SHP77 treated with DMSO at 0.1 percent for 48 hours (cell line): Measurements from ENCODE around the gene KCNMA1.

Experiments used
- DNase-seq: peaks from one replicate; lab custom pipeline; 2025; lab: John Stamatoyannopoulos, UW

The KCNMA1 gene

DNA sequence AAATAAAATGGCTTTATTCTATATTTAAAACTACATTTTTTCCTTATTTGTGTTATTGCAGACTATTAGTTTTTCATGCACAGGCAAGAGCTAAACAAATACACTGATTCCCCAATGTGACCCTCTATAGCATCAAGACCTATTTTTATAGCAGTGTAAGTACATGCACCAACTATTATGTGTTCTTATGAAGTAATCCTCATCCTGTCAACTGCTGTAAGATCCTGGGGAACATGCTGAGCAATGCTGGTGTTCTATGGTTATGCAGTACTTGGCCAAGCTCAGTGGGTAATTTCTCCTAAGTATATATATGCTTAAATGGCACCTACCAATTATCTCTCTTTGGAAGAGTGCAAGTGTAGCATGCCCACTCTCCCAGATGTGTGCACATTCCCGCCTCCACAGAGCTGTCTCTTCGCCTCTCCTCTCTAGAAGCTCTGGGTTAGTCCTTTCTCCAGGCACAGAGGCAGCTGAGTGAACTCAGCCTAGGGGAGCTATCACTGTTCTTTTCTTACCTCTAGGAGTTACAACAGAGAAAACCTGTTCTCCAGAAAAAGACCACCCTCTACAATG, 428.8 kb downstream of the KCNMA1 start:
- DNase-seq, result no peak

DNA sequence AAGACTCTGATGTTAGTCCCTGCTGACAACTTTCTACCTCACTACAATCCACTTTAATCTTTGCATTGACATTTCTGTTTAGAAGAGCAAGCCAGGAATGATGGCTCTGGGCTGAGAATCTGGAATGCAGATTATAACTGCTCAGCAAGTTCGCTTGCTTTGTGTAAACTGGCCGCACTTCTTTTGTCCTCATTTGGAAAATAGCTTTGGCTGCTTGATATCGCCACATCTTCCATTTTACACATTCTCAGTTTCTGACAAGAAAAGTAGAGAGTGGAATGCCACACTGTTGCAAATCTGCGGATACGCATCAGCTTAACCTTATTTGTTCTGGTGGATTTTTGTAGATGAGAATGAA, 429.8 kb downstream of the KCNMA1 start:
- no peak for DNase-seq

DNA sequence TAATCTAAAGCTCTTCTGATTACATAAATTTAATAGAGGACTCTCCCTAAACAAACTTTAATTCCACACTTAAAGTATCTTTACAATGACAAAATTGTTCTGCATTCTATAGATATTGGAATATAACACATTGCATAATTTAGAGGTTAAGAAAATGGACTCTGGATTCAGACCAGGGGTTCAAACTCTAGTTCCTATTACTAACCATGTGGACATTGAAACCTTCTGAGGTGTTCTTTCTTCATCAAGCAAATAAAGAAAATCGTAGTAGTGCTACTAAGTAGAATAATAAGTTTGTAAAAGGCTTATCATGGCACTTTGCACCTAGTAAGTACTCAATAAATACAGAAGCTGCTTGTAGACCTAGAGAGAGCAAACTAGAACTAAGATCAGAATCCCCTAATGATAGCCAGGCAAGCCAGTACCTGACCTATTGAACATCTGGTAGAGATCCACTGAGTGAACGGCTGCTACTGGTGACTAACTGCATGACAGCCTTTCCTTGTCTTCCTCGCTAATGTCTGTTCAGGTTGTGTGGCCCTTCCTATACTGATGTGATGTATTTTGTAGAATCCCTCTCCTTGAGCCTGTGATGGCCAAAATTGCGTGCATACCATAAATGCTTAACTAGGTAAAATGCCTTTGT, 430.3 kb downstream of the KCNMA1 start:
- no peak for DNase-seq

DNA sequence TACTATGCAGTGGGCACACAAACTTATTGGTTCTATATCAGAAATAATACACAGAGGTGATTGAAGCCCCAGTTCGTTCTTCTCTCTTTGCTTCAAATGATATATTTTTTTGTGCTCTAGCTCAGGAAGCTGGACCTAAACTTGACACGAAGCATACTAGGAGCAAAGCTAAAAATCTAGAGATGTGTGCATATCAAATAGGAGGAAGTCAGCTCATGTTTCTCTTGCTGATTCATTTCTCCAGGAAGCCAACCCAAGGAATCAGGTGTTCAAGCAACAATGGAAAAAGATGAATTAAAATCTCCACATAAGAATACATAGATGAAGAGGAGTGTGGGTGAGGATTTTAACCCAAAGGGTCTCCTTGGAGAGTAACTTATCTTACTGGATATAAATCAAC, 432.5 kb downstream of the KCNMA1 start:
- DNase-seq, result no peak

DNA sequence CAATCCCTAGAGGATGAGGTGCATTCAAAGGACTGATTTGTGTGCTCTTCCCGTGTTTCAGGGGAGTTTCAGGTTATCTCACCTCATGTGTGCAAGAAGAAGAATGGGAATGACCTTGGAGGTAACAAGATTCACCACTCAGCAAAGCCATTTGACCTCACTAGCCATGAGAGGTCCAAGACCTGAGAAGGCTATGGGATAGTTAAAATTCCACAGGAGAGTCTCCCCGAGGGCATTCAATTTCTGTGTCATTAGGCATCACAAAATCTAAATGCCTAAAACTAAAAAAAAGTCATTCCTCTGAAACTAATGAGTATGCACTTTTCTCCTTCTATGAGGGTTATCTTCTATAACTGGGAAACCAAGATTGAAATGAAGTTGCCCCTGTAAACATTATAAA, 433.4 kb downstream of the KCNMA1 start:
- no peak for DNase-seq

DNA sequence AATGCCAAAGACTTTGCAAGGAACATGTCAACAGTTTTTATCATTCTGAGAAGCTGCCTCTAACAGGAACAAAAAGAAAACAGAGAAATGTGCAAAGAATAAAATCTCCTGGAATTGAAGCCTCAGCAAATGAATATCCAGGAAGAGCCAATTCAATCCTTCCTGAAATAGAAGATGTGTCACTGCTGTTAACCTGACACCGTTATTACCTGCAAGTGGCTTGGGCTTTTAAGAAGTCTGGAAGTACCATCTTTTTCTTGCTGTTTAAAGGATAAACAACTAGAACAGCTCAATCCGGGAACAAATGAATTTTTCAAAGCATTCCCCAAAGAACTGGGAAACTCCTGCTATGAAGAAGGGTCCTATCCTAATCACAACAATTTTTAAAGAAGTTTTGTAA, 434.8 kb downstream of the KCNMA1 start:
- no peak for DNase-seq

DNA sequence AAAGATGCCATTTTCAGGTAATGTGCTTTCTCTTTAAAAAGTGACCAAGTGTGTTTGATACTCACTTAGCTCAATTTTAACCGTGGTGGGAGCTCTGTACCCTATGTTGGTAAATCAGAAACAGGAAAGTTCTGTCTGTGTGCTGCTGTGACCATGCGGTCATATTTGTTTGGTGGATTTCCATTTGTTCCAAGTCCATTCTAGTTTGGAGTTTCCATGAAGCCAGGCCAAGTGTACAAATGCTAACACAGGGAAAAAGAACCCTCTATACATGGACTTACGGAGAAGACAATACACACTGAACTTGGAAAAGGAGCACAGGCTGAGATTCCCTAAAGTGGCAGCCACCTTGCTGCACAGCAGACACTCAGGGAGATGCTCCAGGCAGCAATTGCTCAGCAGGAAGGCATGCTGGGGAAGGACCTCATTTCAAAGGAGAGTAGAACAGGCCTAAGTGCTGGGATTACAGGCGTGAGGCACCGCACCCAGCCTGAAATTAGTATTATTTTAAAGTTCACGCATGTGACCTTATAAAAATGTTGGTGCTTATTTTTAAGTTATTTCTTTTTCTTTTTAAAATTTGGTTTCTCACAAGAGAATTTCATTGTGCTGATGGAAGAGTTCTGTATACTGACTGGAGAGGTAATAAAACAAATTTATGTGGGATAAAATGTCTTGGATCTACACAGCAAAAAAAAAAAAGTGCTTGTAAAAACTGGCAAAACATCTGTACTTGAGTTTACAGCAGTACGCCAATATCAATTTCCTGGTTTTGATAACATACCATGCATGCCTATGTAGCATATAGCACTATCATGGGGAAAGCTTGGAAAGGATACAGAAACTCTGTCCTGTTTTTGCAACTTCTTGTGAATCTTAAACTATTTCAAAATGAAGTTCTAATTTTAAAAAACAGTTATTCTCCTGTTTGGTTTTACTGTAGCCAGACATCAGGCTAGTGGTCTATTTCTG, 436.2 kb downstream of the KCNMA1 start:
- no peak for DNase-seq

DNA sequence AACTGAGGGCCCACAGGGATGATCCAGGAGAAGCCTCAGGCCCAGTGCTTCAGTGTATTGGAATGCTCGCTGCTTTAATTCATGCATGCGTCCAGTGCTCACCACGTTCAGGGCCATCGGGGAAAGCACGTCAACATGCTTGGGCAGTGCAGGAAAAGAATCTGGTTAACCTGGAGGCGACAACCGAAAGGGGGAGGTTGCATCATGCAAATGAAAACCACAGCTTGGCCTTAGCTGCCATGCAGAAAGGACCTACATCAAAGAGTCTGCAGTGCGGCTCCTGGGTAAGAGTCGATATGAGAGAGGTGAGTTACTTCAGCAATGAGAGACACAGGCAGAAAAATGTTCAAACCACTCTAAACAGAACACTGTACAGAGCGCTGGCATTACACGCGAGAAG, 440.1 kb downstream of the KCNMA1 start:
- no peak for DNase-seq

DNA sequence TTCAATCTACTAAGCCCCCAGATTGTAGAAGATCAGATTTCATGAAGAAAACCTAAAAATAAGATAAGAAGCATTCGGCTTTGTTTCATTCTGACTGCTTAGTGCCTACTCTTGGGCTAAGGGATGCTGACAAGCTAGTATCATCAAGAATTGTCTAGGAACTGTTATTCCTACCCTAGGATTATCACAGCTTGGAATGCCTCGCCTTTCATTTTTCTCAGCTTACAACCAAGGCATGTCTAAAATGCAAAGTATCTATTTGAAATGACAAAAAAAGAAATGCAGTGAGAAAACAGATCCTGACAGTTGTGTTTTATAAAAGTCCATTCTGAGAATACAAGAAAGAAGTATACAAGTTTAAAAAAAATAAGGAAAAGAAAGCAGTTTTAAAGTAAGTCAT, 441.0 kb downstream of the KCNMA1 start:
- DNase-seq, result no peak

DNA sequence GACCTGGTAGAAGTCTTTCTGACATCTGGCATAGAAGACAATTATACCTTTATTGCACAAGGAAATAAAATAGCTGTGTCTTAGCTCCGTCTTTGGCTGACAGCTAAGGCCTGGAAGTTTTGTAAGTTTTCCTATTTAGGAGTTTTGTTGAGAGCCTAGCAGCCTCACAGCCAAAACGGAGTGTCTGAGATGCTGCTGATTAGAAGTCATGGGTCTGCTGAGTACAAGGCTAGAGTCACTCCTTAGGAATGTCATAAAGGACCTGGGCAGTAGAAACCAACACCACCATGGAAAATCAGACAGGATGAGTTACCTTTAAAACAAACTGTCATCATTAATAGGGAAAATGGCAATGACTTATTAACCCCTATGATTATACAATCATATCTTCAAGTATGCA, 442.5 kb downstream of the KCNMA1 start:
- DNase-seq, result no peak

DNA sequence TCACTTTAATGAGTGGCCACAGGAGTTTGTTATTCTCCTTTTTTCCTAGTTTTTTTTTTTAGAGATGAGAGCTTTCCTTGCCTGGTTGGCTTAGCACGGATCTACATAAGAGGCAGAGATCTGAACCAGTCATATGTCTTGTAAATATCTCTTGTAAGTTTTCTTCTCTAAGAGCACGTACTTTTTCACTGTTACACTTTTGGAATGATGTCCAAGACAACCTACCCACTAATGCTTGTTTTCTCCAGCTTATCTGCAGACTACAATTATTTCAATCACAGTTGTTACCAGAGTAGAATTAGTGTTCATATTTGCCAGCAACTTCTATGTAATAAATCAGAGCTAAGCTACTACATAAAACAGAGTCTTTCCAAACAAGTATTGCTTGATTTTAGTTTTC, 444.6 kb downstream of the KCNMA1 start:
- DNase-seq, result no peak

DNA sequence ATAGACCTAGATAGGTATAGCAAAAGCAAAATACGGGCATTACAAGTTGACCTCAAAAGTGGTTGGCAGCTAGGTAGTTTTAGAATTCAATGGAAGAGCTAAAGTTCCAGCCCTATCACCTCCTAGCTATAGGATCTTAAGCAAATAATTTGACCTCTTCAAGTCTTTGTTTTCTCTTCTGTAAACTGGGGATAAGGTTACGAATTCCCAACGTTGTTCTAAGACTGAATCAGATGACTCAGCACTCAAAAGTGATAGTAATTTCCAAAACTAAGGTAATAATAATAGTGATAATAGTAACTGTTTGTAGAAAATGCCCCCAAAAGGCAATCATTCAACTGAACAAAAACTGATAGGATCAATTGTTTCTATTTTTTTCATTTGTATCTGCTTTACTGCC, 445.2 kb downstream of the KCNMA1 start:
- DNase-seq, result no peak

DNA sequence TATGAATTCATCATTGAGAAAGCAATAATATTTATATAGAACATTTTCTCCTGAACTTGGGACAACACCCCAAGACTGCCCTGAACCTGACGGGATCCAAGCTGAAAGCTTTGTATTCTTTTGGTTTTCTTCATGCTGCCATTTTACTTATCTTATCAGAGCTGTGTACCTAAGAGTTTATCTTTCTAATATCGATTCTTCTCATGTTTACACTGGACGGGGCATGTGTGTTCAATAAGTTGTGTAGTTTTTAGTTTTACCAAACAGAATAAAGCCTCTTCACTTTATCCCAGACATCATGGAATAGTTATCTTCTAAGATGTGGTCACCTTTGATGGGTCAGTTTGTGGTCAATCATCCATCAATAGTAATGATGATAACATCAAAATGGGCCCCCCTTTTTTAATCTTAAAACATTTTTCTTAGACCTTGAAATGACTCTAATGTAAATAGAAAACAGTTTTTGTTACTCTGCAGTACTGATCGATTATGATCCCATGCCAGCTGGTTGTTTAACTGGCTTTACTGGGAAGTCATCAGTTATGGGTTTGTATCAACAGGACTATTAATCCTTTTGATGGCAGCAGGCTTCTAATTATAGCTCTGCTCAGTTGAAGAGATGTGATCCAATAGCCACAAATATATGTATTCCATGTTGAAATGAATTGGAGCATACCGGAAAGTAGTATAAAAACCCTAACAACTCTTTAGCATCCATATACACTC, 446.1 kb downstream of the KCNMA1 start:
- DNase-seq, result no peak

DNA sequence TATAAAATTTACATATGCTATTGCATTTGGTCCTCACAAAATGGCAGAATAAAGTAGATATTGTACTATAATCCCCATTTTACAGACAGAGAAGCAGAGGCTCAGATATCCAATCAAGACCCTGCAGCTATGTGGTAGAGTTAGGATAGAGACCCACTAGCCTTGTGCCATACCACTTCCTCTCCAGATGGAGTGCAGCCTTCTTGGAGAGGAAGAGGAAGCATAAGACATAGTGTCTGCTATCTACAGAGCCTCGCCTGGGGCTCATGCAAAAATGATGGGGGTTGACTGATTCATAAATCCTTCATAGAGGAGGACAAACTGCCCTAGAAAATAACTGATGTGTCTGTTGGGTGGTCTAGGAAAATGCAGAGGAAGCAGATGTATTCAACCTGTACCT, 447.3 kb downstream of the KCNMA1 start:
- DNase-seq, result no peak

DNA sequence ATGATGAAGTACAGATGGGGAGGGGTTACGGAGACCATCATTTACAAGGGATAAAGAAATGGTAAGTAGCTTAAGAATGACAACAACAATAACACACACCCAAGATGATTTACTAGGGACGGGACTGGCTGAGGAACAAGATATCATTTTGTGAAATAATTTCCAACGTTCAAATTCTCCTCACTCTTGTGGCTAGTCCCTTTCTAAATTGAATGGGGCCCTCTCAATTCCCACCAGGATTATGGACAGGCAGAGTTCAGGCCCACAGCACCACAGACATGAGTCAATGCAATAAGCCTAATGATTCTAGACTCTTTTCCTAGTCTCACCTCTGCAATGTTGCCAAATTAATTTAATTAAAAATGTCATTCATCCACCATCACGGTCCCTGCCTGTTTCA, 448.1 kb downstream of the KCNMA1 start:
- DNase-seq, result no peak

DNA sequence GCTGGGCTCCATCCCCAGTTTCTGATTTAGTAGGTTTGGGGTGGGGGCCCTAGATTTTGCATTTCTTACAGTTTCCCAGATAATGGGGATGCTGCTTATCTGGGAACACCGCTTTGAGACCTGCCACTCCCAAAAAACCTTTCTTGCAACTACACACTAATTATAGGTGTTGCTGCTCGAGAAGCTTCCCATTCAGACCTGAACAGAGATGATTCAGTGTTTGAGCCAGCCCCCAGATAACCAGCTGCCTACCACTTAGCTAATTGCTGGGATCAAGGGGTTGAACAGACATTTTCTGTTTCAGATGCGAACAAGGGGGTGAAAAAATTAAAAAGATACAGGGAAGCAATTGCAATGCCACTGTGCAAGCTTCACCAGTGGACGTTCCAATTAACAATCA, 448.5 kb downstream of the KCNMA1 start:
- no peak for DNase-seq

DNA sequence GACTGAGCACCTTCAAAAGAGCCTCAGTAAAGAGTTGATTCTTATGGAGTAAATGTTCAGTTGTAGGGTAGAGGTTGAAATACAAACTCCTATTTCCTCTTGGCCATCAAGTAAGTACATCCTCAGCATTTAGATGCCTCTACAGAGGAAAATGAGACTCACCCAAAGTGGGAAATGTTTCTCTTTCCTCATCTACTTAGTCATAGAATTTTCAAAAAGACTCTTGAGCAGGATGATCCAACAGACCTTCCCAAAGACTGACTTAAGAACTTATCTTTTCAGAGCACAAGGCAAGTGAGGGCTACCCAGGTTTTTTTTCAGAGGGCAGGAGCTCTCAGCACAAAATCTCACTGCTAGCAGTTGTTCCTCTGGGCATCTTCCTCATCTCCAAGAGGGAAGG, 449.1 kb downstream of the KCNMA1 start:
- no peak for DNase-seq

DNA sequence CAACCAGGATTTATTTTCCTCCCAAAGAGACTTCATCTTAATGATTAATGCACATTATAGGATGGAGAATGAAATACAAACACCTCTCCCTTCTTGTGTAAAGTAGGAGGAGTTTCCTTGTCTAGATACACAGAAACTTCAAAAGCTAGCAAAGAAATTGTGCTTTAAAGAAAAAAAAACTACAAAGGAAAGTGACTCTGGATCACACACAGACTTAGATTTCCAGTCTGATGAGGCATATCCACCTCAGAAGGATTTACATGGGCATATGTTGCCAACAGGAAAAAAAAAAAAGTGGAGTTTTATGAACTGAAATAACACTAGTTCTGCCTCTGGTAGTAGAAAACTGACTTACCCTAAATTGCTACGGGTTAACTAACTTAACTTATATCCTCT, 449.6 kb downstream of the KCNMA1 start:
- no peak for DNase-seq

DNA sequence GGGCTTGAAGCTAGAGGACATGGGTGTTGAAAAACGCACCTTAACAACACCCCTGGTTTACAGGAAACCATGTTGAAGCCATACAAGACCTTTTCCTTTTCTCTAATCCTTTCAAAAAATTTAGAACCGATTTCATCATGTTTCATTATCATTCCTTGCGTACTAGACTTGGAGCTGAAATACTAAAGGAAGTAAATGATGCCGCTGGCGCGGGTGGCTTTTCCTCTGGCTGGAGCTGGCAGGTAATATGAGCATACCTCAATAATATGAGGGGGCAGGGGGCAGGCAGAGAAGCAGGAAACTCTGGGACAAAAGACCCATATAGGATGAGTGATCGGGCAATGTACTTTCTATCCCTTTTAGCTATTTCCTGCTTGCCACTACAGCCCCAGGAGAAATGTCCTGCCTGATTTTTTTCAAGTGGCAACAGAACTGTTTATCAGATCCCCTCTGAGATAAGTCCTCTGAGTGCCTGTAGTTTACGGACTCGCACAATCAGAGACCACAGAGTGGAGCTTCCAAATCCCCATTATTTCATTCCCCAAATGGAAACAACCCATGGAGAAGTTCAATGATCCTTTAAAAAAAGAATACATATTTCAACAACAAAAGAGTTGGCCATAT, 450.1 kb downstream of the KCNMA1 start:
- DNase-seq, result no peak

DNA sequence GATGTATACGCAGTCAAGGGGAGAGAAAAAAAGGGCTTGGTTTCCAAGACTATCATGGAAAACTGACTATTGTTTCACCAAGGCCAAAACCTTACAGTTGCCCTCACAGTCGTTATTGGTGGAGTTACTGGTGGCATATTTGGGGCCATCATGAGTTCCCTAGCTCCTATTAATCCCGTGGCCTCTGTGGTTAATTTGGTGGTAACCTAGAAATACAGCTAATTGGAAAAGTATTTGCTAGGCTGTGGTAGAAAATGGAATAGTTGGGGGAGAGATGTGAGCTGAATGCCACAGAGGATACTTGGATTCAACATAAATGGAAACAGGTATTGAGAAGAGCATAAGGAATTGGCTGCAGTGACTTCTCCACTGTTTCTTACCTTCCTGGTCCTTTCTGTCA, 450.7 kb downstream of the KCNMA1 start:
- DNase-seq, result no peak

DNA sequence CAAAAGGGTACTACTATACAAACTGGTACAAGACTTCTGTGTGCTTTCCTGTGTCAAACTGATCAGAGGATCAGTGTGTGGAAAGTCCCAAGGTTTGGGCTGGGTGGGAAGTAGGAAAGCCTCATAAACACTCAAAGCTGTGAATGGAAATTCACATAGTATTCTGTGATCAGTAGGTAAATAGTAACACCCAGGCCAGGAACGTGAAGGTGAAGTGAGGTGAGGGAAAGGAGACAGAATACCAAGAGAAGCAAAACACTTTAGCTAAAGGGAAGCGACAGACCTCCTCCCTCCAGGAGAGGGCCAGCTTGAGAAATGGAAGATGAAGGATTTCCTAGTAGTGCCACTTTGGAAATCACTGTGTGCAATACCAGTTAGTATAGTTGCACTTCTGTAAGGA, 451.9 kb downstream of the KCNMA1 start:
- no peak for DNase-seq

DNA sequence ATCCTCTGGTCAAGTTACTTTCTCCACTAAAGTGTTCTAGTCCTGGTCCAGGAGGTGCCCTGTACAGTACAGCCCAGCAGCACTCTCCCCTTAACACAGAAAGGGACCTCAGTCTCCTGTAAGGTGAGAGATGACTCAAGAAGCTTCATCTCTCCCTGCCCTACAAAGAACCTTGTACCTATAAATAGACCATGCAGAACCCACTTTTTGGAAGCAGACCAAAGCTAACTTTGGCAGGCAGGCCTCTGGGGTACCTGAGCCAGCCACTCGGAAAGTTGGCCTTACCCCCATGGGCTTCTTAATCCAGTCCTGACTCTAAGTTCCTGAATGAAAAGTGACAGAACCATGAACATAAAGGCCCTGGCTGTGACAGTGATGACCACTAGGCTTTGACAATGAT, 454.8 kb downstream of the KCNMA1 start:
- DNase-seq, result no peak
